Measurements from ENCODE around the gene MEGF6. TPM values are rescaled to one million over a fixed set of nuclear protein-coding genes. Genes with fewer than 3 reads are reported as not detected.

The MEGF6 gene
- total and polyA plus RNA-seq, 9 of the 15 experiments (the other 6 are each of a cell fraction or from before 2014, with no cell fraction given): 0.03 to 1.7 (median 0.24) TPM; not detected in 3

DNA sequence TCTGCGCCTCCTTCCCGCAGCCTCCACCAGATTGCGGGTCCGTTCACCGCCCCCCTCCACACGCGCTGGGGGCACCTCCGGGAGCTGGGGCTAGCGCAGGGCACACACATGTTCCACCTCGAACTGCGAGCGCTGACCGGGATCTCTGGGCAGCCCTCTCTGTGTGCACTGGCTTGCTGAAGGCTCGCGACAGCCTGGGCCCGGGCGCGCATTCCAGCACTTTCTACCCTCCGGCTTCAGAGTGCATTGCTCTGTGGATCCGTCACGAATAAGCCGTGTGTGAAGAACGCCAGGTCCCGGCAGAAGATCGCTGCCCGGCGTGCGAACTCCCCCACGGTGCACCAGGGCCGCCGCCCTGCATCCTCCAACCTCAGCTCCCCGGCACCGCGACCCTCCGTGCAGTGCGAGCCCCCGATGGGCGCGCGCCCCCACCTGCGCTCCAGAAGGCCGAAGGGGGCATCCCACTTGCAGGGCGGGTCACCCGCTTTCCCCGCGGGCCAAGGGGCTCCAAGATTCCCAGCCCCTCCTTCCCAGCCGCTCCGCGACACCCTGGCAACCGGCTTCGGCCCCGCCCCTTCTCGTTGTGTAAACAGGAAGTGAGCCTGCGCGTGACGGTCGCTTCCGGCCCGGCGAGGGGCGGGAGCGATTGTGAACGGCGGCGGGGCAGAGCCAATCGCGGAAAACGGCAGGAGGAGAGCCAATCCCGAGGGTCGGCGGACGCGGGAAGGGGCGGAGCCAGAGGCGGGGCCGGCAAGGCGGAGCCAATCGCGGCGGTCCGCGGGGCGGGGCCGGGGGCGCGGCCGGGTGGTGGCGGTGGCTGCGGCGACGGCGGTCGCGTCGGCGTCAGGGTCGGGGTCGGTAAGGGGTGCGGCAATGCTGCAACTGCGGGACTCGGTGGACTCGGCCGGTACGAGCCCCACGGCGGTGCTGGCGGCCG, 13.2 kb upstream of the MEGF6 start, which contains the start of gene TPRG1L (continued):
- TF ChIP-seq E4F1 (CRISPR knock-in tag; IDR thresholded peaks at IDR 0.05; ENCODE audit: borderline replicate concordance): no peak
- TF ChIP-seq ZBTB7A (IDR thresholded peaks at IDR 0.05; ENCODE audit: borderline replicate concordance, control insufficient read depth, low read depth, low read length): peak; percentile 34; the same call in 1 of the 2 replicates
- TF ChIP-seq, protein P1, sequence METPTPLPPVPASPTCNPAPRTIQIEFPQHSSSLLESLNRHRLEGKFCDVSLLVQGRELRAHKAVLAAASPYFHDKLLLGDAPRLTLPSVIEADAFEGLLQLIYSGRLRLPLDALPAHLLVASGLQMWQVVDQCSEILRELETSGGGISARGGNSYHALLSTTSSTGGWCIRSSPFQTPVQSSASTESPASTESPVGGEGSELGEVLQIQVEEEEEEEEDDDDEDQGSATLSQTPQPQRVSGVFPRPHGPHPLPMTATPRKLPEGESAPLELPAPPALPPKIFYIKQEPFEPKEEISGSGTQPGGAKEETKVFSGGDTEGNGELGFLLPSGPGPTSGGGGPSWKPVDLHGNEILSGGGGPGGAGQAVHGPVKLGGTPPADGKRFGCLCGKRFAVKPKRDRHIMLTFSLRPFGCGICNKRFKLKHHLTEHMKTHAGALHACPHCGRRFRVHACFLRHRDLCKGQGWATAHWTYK (CRISPR knock-in tag; IDR thresholded peaks at IDR 0.05): peak; percentile 15; the same call in 1 of the 2 replicates
- no peak for TF ChIP-seq TARDBP (IDR thresholded peaks at IDR 0.05)
- TF ChIP-seq LCOR (CRISPR knock-in tag; IDR thresholded peaks at IDR 0.05): no peak
- no peak for TF ChIP-seq DIDO1 (tag; IDR thresholded peaks at IDR 0.05; ENCODE audit: low read depth)
- no peak for TF ChIP-seq DDX20 (tag; IDR thresholded peaks at IDR 0.05; ENCODE audit: low read depth)
- no peak for TF ChIP-seq MLLT1 (IDR thresholded peaks at IDR 0.05)
- TF ChIP-seq RAD51 (IDR thresholded peaks at IDR 0.05; ENCODE audit: borderline replicate concordance, low read depth): peak; percentile 57; the same call in 1 of the 2 replicates
- no peak for TF ChIP-seq RBM17 (IDR thresholded peaks at IDR 0.05; ENCODE audit: borderline replicate concordance, low read depth, low read length)
- no peak for TF ChIP-seq ZNF134 (CRISPR knock-in tag; conservative IDR thresholded peaks at IDR 0.05)
- no peak for TF ChIP-seq TFAM (CRISPR knock-in tag; conservative IDR thresholded peaks at IDR 0.05)
- TF ChIP-seq KLF1 (tag; IDR thresholded peaks at IDR 0.05): peak; percentile 79
- peak; percentile 79 for TF ChIP-seq TOE1 (IDR thresholded peaks at IDR 0.05; ENCODE audit: borderline replicate concordance)
- no peak for TF ChIP-seq TOE1 (CRISPR knock-in tag; IDR thresholded peaks at IDR 0.05; ENCODE audit: borderline replicate concordance, low read depth)

Data from K562 (cell line).